NT2/D1 (cell line): ENCODE data around the gene PKP3.

ENCODE experiments used
- YY1 ChIP-seq: IDR thresholded peaks from 2 replicates; pipeline ENCODE4 v1.6.1; 2011; ENCODE audit not compliant: insufficient read length, insufficient read depth
- ZNF274 ChIP-seq: IDR thresholded peaks from 2 replicates; pipeline ENCODE4 v1.6.1; 2011; ENCODE audit warnings: mild to moderate bottlenecking, low read depth, low read length

- TF ChIP-seq ZNF274 = no peak
- TF ChIP-seq YY1 = no peak
Measured at GRCh38 chr11:446891-447290, 52.9 kb downstream of the PKP3 start.
